ENCODE data around the gene GALNT9.

DNA sequence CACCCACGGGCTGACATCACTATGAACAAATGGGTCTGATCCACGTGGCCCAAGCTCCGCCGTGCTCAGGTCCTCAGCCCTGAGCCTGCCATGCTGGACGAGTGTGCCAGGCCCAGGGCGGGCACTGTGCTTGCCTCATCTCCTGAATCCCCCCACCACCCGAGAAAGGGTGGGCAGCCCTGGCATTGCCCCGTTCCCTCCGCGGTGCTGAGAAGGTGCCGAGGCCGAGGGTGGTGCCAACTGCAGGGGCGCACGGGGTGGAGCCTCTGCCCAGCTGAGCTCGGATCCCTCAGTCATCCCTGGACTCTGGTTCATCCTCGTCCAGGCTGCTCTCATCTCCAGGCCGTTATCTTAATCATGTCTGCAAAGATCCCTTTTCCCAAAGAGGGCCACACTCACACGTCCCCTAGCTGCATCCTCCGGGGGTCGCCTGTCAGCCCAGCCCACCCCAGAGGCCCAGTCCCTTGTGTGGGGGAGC, 124.6 kb downstream of the GALNT9 start:
- no peak for TF ChIP-seq RFX5 (IDR thresholded peaks at IDR 0.05; ENCODE audit: low read length)
- no peak for TF ChIP-seq CHD2 (IDR thresholded peaks at IDR 0.05; ENCODE audit: low read length, partially characterized antibody)
- TF ChIP-seq, protein P1, sequence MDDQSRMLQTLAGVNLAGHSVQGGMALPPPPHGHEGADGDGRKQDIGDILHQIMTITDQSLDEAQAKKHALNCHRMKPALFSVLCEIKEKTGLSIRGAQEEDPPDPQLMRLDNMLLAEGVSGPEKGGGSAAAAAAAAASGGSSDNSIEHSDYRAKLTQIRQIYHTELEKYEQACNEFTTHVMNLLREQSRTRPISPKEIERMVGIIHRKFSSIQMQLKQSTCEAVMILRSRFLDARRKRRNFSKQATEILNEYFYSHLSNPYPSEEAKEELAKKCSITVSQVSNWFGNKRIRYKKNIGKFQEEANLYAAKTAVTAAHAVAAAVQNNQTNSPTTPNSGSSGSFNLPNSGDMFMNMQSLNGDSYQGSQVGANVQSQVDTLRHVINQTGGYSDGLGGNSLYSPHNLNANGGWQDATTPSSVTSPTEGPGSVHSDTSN (IDR thresholded peaks at IDR 0.05): no peak
- TF ChIP-seq, protein P2, sequence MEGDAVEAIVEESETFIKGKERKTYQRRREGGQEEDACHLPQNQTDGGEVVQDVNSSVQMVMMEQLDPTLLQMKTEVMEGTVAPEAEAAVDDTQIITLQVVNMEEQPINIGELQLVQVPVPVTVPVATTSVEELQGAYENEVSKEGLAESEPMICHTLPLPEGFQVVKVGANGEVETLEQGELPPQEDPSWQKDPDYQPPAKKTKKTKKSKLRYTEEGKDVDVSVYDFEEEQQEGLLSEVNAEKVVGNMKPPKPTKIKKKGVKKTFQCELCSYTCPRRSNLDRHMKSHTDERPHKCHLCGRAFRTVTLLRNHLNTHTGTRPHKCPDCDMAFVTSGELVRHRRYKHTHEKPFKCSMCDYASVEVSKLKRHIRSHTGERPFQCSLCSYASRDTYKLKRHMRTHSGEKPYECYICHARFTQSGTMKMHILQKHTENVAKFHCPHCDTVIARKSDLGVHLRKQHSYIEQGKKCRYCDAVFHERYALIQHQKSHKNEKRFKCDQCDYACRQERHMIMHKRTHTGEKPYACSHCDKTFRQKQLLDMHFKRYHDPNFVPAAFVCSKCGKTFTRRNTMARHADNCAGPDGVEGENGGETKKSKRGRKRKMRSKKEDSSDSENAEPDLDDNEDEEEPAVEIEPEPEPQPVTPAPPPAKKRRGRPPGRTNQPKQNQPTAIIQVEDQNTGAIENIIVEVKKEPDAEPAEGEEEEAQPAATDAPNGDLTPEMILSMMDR (IDR thresholded peaks at IDR 0.05): no peak
- TF ChIP-seq EP300 (IDR thresholded peaks at IDR 0.05; ENCODE audit: borderline replicate concordance in 1 of 2, low read depth in 1 of 2, low read length in 1 of 2): no peak
- no peak for TF ChIP-seq FOXM1 (IDR thresholded peaks at IDR 0.05; ENCODE audit: low read depth)
- TF ChIP-seq RXRA (IDR thresholded peaks at IDR 0.05; ENCODE audit: borderline replicate concordance, low read depth): no peak
- TF ChIP-seq RCOR1 (IDR thresholded peaks at IDR 0.05; ENCODE audit: low read length): no peak
- TF ChIP-seq RAD21 (IDR thresholded peaks at IDR 0.05; ENCODE audit: low read length): no peak
- no peak for TF ChIP-seq JUND (IDR thresholded peaks at IDR 0.05)
- TF ChIP-seq, protein P3, sequence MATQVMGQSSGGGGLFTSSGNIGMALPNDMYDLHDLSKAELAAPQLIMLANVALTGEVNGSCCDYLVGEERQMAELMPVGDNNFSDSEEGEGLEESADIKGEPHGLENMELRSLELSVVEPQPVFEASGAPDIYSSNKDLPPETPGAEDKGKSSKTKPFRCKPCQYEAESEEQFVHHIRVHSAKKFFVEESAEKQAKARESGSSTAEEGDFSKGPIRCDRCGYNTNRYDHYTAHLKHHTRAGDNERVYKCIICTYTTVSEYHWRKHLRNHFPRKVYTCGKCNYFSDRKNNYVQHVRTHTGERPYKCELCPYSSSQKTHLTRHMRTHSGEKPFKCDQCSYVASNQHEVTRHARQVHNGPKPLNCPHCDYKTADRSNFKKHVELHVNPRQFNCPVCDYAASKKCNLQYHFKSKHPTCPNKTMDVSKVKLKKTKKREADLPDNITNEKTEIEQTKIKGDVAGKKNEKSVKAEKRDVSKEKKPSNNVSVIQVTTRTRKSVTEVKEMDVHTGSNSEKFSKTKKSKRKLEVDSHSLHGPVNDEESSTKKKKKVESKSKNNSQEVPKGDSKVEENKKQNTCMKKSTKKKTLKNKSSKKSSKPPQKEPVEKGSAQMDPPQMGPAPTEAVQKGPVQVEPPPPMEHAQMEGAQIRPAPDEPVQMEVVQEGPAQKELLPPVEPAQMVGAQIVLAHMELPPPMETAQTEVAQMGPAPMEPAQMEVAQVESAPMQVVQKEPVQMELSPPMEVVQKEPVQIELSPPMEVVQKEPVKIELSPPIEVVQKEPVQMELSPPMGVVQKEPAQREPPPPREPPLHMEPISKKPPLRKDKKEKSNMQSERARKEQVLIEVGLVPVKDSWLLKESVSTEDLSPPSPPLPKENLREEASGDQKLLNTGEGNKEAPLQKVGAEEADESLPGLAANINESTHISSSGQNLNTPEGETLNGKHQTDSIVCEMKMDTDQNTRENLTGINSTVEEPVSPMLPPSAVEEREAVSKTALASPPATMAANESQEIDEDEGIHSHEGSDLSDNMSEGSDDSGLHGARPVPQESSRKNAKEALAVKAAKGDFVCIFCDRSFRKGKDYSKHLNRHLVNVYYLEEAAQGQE (IDR thresholded peaks at IDR 0.05; ENCODE audit: low read depth, low read length): no peak

All from SK-N-SH (cell line).